ENCODE measurements around the gene LDLR.
A peak's percentile ranks its signal among the peaks of the same experiment; 100 is the strongest.
"Not testable (repeated sequence)": the region's sequence is repeated elsewhere in the genome, so short reads cannot be mapped to it uniquely, and the experiment has no call there.

LDLR gene

DNA sequence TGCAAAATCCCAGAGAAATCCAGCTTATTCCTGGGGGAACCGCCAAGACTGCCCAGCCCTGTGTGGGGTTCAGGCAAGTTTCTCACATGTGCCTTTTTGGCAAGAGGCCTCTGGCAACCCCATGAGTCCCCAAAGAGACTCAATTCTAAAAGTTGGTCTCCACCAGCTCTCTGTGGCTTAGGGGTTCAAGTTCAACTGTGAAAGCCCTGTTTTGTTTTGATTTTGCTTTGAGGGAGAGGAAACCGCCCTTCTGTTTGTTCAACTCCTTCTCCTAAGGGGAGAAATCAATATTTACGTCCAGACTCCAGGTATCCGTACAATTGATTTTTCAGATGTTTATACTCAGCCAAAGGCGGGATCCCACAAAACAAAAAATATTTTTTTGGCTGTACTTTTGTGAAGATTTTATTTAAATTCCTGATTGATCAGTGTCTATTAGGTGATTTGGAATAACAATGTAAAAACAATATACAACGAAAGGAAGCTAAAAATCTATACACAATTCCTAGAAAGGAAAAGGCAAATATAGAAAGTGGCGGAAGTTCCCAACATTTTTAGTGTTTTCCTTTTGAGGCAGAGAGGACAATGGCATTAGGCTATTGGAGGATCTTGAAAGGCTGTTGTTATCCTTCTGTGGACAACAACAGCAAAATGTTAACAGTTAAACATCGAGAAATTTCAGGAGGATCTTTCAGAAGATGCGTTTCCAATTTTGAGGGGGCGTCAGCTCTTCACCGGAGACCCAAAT, 583 bp upstream of the LDLR start:
- peak overlapping the region; percentile 98 for H3K27ac ChIP-seq
- H3K4me3 ChIP-seq = peak overlapping the region; percentile 96
- peak overlapping the region; percentile 98 for H3K9ac ChIP-seq (ENCODE audit: insufficient read length)
- peaks cover 31% of the 10 kb centered on the region for H3K36me3 ChIP-seq (ENCODE audit: insufficient read depth, low read length)
- no peak for DNase-seq (ENCODE audit: low read depth, low spot score)
- H3K9me3 ChIP-seq (ENCODE audit: low read depth, low read length) = no peaks in the 10 kb centered on the region
- TF ChIP-seq FOXP2 (optimal IDR thresholded peaks at IDR 0.05; ENCODE audit: control extremely low read depth, extremely low read length, insufficient read depth) (no peak), EZH2 (IDR thresholded peaks at IDR 0.05) (no peak), POLR2AphosphoS5 (IDR thresholded peaks at IDR 0.05; ENCODE audit: borderline replicate concordance, low read depth, low read length) (no peak)

DNA sequence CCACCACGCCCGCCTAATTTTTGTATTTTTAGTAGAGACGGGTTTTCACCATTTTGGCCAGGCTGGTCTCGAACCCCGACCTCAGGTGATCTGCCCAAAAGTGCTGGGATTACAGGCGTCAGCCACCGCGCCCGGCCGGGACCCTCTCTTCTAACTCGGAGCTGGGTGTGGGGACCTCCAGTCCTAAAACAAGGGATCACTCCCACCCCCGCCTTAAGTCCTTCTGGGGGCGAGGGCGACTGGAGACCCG, 676 bp downstream of the LDLR start:
- H3K27ac ChIP-seq = peak overlapping the region; percentile 98
- H3K9me3 ChIP-seq (ENCODE audit: low read depth, low read length); DNase-seq (ENCODE audit: low read depth, low spot score): not testable (repeated sequence)
- H3K36me3 ChIP-seq (ENCODE audit: insufficient read depth, low read length) = peaks cover 42% of the 10 kb centered on the region
- H3K4me3 ChIP-seq = peak overlapping the region; percentile 96
- peak overlapping the region; percentile 98 for H3K9ac ChIP-seq (ENCODE audit: insufficient read length)

DNA sequence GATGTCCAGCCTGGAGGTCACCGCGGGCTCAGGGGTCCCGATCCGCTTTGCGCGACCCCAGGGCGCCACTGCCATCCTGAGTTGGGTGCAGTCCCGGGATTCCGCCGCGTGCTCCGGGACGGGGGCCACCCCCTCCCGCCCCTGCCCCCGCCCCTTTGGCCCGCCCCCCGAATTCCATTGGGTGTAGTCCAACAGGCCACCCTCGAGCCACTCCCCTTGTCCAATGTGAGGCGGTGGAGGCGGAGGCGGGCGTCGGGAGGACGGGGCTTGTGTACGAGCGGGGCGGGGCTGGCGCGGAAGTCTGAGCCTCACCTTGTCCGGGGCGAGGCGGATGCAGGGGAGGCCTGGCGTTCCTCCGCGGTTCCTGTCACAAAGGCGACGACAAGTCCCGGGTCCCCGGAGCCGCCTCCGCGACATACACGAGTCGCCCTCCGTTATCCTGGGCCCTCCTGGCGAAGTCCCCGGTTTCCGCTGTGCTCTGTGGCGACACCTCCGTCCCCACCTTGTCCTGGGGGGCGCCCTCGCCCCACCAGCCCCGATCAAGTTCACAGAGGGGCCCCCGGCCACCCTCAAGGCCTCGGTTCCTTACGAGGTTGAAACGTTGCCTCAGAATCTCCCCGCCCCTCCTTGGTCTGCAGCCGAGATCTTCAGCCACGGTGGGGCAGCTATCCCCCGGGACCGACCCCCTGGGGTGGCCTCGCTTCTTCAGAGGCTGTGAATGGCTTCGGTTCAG, 1.2 kb downstream of the LDLR start:
- H3K4me3 ChIP-seq = peak overlapping the region; percentile 96
- peak; percentile 37 for DNase-seq (ENCODE audit: low read depth, low spot score)
- peaks cover 47% of the 10 kb centered on the region for H3K36me3 ChIP-seq (ENCODE audit: insufficient read depth, low read length)
- TF ChIP-seq POLR2AphosphoS5 (IDR thresholded peaks at IDR 0.05; ENCODE audit: borderline replicate concordance, low read depth, low read length) (peak; percentile 77), FOXP2 (optimal IDR thresholded peaks at IDR 0.05; ENCODE audit: control extremely low read depth, extremely low read length, insufficient read depth) (peak; percentile 12), EZH2 (IDR thresholded peaks at IDR 0.05) (no peak)
- H3K27ac ChIP-seq = peak overlapping the region; percentile 98
- peak overlapping the region; percentile 98 for H3K9ac ChIP-seq (ENCODE audit: insufficient read length)
- H3K9me3 ChIP-seq (ENCODE audit: low read depth, low read length) = no peaks in the 10 kb centered on the region

DNA sequence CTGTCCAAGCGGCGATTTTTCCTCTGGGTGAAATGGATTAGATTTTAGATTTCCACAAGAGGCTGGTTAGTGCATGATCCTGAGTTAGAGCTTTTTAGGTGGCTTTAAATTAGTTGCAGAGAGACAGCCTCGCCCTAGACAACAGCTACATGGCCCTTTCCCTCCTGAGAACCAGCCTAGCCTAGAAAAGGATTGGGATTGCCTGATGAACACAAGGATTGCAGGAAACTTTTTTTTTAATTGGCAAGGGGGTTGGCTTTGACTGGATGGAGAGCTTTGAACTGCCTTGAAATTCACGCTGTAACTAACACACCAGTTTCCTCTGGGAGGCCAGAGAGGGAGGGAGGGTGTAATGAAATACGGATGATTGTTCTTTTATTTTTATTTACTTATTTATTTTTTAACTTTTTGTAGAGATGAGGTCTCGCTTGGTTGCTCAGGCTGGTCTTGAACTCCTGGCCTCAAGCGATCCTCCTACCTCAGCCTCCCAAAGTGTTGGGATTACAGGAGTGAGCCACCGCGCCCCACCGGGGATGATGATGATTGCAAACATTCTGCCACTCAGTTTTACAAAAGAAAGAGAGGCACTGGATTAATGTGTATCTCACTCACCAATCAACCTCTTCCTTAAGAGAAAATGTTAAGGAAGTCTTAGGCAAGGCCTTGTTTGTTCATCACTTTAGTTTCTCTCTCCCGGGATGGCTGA, 1.9 kb downstream of the LDLR start:
- Histone ChIP-seq H3K4me3 (peak overlapping the region; percentile 96), H3K36me3 (ENCODE audit: insufficient read depth, low read length) (peaks cover 54% of the 10 kb centered on the region), H3K9ac (ENCODE audit: insufficient read length) (peak overlapping the region; percentile 96), H3K9me3 (ENCODE audit: low read depth, low read length) (no peaks in the 10 kb centered on the region), H3K27ac (peak overlapping the region; percentile 86)
- TF ChIP-seq FOXP2 (optimal IDR thresholded peaks at IDR 0.05; ENCODE audit: control extremely low read depth, extremely low read length, insufficient read depth) (no peak), EZH2 (IDR thresholded peaks at IDR 0.05) (no peak), POLR2AphosphoS5 (IDR thresholded peaks at IDR 0.05; ENCODE audit: borderline replicate concordance, low read depth, low read length) (no peak)
- DNase-seq (ENCODE audit: low read depth, low spot score) = no peak

DNA sequence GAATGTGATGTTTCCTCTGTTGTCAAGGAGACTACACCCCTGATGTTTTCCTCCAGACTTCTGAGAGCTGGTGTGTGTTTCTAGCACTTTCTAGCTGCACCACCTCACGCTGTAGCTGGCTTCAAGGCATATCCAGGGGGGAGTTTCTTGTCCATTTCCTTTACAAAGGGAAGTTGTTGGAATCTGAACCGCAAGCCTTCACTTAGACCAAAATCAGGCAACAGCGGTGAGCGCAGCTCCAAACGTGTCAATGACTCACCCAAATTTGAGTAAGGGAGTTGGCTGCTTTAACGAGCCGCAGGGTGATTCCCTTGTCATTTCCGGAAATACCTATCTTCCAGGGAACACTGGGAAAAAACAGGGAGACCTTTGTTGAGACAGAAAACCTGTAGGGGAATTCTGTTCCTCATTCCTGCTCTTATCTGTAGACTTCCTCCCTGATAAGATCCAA, 2.5 kb downstream of the LDLR start:
- Histone ChIP-seq H3K9ac (ENCODE audit: insufficient read length) (peak overlapping the region; percentile 96), H3K4me3 (peak overlapping the region; percentile 96), H3K27ac (0 out of 2 replicates have a peak overlapping the region, but pooled peaks have one; percentile 86), H3K9me3 (ENCODE audit: low read depth, low read length) (no peaks in the 10 kb centered on the region), H3K36me3 (ENCODE audit: insufficient read depth, low read length) (peaks cover 59% of the 10 kb centered on the region)
- TF ChIP-seq EZH2 (IDR thresholded peaks at IDR 0.05) (no peak), FOXP2 (optimal IDR thresholded peaks at IDR 0.05; ENCODE audit: control extremely low read depth, extremely low read length, insufficient read depth) (no peak), POLR2AphosphoS5 (IDR thresholded peaks at IDR 0.05; ENCODE audit: borderline replicate concordance, low read depth, low read length) (no peak)
- DNase-seq (ENCODE audit: low read depth, low spot score) = no peak

DNA sequence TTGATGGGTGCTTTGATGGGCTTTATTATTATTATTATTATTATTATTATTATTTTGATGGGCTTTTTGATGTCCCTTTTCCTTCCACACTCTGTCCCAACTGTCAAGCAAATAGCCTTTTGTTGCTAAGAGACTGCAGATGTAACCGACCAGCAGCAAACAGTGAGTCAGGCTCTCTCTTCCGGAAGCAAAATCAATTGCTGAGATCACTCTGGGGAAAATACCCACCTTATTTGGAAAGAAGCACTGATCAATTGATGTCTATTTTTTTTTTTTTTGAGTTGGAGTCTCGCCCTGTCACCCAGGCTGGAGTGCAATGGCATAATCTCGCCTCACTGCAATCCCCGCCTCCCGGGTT, 2.9 kb downstream of the LDLR start:
- H3K27ac ChIP-seq = no peak overlapping the region
- no peak for TF ChIP-seq FOXP2 (optimal IDR thresholded peaks at IDR 0.05; ENCODE audit: control extremely low read depth, extremely low read length, insufficient read depth)
- TF ChIP-seq POLR2AphosphoS5 (IDR thresholded peaks at IDR 0.05; ENCODE audit: borderline replicate concordance, low read depth, low read length) = no peak
- TF ChIP-seq EZH2 (IDR thresholded peaks at IDR 0.05) = no peak
- no peak for DNase-seq (ENCODE audit: low read depth, low spot score)
- H3K9me3 ChIP-seq (ENCODE audit: low read depth, low read length) = no peaks in the 10 kb centered on the region
- no peak overlapping the region; the same call in 1 of the 2 replicates for H3K4me3 ChIP-seq
- peaks cover 63% of the 10 kb centered on the region for H3K36me3 ChIP-seq (ENCODE audit: insufficient read depth, low read length)
- H3K9ac ChIP-seq (ENCODE audit: insufficient read length) = no peak overlapping the region

DNA sequence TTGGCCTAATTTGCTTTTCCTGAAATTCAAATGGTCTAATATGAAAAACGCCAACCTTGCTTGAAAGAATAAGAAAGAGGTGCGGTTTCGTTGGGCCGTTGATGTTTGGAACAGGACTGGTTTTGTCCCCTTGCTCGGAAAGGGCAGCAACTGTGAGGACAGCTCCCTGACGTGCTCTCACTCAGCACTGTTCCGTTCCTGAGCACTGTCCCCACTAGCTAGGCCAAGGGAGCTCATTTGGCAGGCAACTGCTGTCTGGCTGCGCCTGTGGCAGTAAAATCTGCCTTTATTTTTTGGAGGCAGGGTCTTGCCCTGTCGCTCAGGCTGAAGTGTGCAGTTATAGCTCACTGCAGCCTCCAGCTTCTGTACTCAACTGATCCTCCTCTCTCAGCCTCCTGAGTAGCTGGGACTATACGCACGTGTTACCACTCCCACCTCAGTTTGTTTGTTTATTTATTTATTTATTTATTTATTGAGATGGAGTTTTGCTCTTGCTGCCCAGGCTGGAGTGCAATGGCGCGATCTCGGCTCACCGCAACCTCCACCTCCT, 4.5 kb downstream of the LDLR start:
- no peak overlapping the region for H3K4me3 ChIP-seq
- no peak overlapping the region for H3K9ac ChIP-seq (ENCODE audit: insufficient read length)
- H3K27ac ChIP-seq = no peak overlapping the region
- TF ChIP-seq FOXP2 (optimal IDR thresholded peaks at IDR 0.05; ENCODE audit: control extremely low read depth, extremely low read length, insufficient read depth) = no peak
- no peak for DNase-seq (ENCODE audit: low read depth, low spot score)
- H3K9me3 ChIP-seq (ENCODE audit: low read depth, low read length) = no peaks in the 10 kb centered on the region
- H3K36me3 ChIP-seq (ENCODE audit: insufficient read depth, low read length) = peaks cover 78% of the 10 kb centered on the region

DNA sequence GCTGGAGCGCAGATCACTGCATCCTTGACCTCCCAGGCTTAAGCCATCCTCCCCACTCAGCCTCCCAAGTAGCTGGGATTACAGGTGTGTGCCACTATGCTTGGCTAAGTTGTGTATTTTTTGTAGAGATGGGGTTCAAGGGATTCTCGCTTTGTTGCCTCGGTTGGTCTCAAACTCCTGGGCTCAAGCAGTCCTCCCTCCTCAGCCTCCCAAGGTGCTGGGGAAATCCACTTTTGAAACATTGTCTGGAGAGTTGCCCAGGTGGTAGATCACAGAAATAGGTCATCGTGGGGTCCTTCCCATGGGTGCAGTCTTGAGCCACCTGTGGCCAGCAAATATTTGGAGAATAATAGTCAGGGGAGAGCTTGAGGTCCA, 5.2 kb downstream of the LDLR start:
- TF ChIP-seq POLR2AphosphoS5 (IDR thresholded peaks at IDR 0.05; ENCODE audit: borderline replicate concordance, low read depth, low read length) (no peak), FOXP2 (optimal IDR thresholded peaks at IDR 0.05; ENCODE audit: control extremely low read depth, extremely low read length, insufficient read depth) (no peak), EZH2 (IDR thresholded peaks at IDR 0.05) (no peak)
- H3K4me3 ChIP-seq = no peak overlapping the region
- H3K9me3 ChIP-seq (ENCODE audit: low read depth, low read length) = no peaks in the 10 kb centered on the region
- no peak overlapping the region for H3K27ac ChIP-seq
- no peak overlapping the region for H3K9ac ChIP-seq (ENCODE audit: insufficient read length)
- H3K36me3 ChIP-seq (ENCODE audit: insufficient read depth, low read length) = peaks cover 85% of the 10 kb centered on the region
- DNase-seq (ENCODE audit: low read depth, low spot score) = no peak
